BLaER1 treated with 17β-estradiol and CSF1 and Interleukin-3, amounts not matched to agents 10 nM and 100 nM (cell line): ENCODE results near the gene KIFBP.
A peak's percentile ranks its signal among the peaks of the same experiment; 100 is the strongest.

Experiments used
- H3K27ac ChIP-seq, 11 experiments: shearing (Covaris generic); formaldehyde crosslinking; 2 replicates each; pipeline ENCODE4 v1.8.1; 2022
- H3K27me3 ChIP-seq, 11 experiments: shearing (Covaris generic); formaldehyde crosslinking; 2 replicates each; pipeline ENCODE4 v1.8.1; 2022
- H3K36me3 ChIP-seq, 11 experiments: shearing (Covaris generic); formaldehyde crosslinking; 2 replicates each; pipeline ENCODE4 v1.8.1; 2022
- H3K4me1 ChIP-seq, 10 experiments: shearing (Covaris generic); formaldehyde crosslinking; 2 replicates each; pipeline ENCODE4 v1.8.1; 2022
- H3K4me2 ChIP-seq, 11 experiments: shearing (Covaris generic); formaldehyde crosslinking; 2 replicates each; pipeline ENCODE4 v1.8.1; 2022
- H3K4me3 ChIP-seq, 10 experiments: shearing (Covaris generic); formaldehyde crosslinking; 2 replicates each; pipeline ENCODE4 v1.8.1; 2022
- H3K9ac ChIP-seq, 11 experiments: shearing (Covaris generic); formaldehyde crosslinking; 2 replicates each; pipeline ENCODE4 v1.8.1; 2022
- H3K9me3 ChIP-seq, 11 experiments: shearing (Covaris generic); formaldehyde crosslinking; replicated peaks in 1 of 11; 2 replicates each; pipeline ENCODE4 v1.8.1; 2022
- H4K20me1 ChIP-seq, 11 experiments: shearing (Covaris generic); formaldehyde crosslinking; 2 replicates each; pipeline ENCODE4 v1.8.1; 2022
- Cebpa-rat ChIP-seq, 11 experiments: shearing (Covaris generic); IDR thresholded peaks; 2 replicates each; pipeline ENCODE4 v1.8.1; 2022

Gene KIFBP

GRCh38 chr10:69051710-69052487 lies 63.3 kb downstream of the KIFBP start:
- H3K27ac ChIP-seq = peak overlapping the region in 10 of 11 experiments; percentile 35 to 98 (median 66); a peak in 18 of 22 replicates
- H3K9ac ChIP-seq = peak overlapping the region in 6 of 11 experiments; percentile 30 to 57 (median 40); a peak in 8 of 22 replicates
- no peaks in the 10 kb centered on the region for H4K20me1 ChIP-seq
- no peak for TF ChIP-seq Cebpa-rat (IDR thresholded peaks at IDR 0.05)
- peaks cover 0 to 97% (median 77%) of the 10 kb centered on the region in 10 experiments; a peak in 17 of 20 replicates for H3K4me1 ChIP-seq
- no peaks in the 10 kb centered on the region for H3K27me3 ChIP-seq
- peak overlapping the region in 8 of 11 experiments; percentile 7 to 86 (median 75); a peak in 15 of 22 replicates for H3K4me2 ChIP-seq
- H3K36me3 ChIP-seq = no peaks in the 10 kb centered on the region
- H3K4me3 ChIP-seq = no peak overlapping the region
- no peaks in the 10 kb centered on the region for H3K9me3 ChIP-seq

DNA sequence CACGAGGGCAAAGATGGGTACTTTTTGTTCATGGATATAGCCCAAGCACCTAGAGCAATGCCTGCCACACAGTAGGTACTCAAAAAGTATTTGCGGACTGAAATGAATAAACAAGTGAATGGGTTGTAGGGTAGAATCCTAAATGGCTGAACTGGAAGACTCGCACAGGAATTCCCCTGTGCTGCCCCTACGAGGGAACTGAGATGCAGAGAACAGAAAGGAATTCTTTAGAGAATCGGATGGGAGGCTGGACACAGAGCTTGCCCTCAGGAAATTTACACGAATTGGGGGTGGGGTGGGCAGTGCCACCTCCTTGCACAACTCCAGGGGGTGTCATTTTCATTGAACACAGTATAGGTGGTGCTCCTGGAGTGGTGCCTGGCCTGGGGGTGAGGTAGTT lies 64.1 kb downstream of the KIFBP start:
- H3K4me2 ChIP-seq = peak overlapping the region in 7 of 11 experiments; percentile 34 to 86 (median 76); a peak in 11 of 22 replicates
- H3K9ac ChIP-seq = peak overlapping the region in 4 of 11 experiments; percentile 31 to 57 (median 45); a peak in 6 of 22 replicates

DNA sequence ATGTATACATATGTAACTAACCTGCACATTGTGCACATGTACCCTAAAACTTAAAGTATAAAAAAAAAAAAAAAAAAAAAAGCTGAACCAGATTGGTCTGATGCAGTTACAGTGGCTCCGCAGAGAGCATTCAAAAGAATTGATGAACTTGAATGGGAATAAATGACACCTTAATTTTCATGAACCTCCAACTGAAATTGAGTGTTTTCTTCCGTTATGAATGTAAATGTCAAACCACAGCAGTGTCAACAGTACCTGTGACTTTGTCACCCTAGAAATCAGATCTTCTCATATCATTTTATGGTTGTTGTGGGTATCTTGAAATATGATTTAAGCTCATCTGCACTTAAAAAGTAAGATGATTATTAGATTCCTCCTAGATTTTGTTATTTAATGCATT lies 66.6 kb downstream of the KIFBP start:
- peak overlapping the region in 4 of 11 experiments; percentile 96 to 99 (median 96); a peak in 4 of 22 replicates for H3K27ac ChIP-seq
- no peak overlapping the region for H3K4me3 ChIP-seq
- no peaks in the 10 kb centered on the region for H3K27me3 ChIP-seq
- H3K36me3 ChIP-seq = no peaks in the 10 kb centered on the region
- no peak overlapping the region for H3K9ac ChIP-seq
- TF ChIP-seq Cebpa-rat (IDR thresholded peaks at IDR 0.05) = no peak
- H3K4me2 ChIP-seq = peak overlapping the region in 2 of 11 experiments; percentile 80 to 92; a peak in 4 of 22 replicates
- H3K4me1 ChIP-seq = peaks cover 8 to 97% (median 83%) of the 10 kb centered on the region in 10 experiments; a peak in 19 of 20 replicates
- H4K20me1 ChIP-seq = no peaks in the 10 kb centered on the region
- no peaks in the 10 kb centered on the region for H3K9me3 ChIP-seq

More for the DNA sequence above, 64.1 kb downstream of the KIFBP start:
- no peak overlapping the region for H3K4me3 ChIP-seq
- peak overlapping the region in 10 of 11 experiments; percentile 32 to 98 (median 66); a peak in 18 of 22 replicates for H3K27ac ChIP-seq
- no peak for TF ChIP-seq Cebpa-rat (IDR thresholded peaks at IDR 0.05)
- H3K27me3 ChIP-seq = no peaks in the 10 kb centered on the region
- no peaks in the 10 kb centered on the region for H3K9me3 ChIP-seq
- peaks cover 8 to 97% (median 78%) of the 10 kb centered on the region in 10 experiments; a peak in 19 of 20 replicates for H3K4me1 ChIP-seq
- H3K36me3 ChIP-seq = no peaks in the 10 kb centered on the region
- H4K20me1 ChIP-seq = no peaks in the 10 kb centered on the region

GRCh38 chr10:69056129-69056528 lies 67.5 kb downstream of the KIFBP start:
- Histone ChIP-seq H3K9me3 (no peaks in the 10 kb centered on the region), H3K4me2 (peak overlapping the region in 9 of 11 experiments; percentile 53 to 94 (median 84); a peak in 17 of 22 replicates), H3K27ac (peak overlapping the region; percentile 26 to 99 (median 98); a peak in 21 of 22 replicates), H3K4me3 (no peak overlapping the region), H4K20me1 (no peaks in the 10 kb centered on the region), H3K36me3 (no peaks in the 10 kb centered on the region), H3K4me1 (peaks cover 16 to 97% (median 86%) of the 10 kb centered on the region in 10 experiments), H3K27me3 (no peaks in the 10 kb centered on the region), H3K9ac (peak overlapping the region in 8 of 11 experiments; percentile 19 to 93 (median 69); a peak in 9 of 22 replicates)
- TF ChIP-seq Cebpa-rat (IDR thresholded peaks at IDR 0.05) = no peak

DNA sequence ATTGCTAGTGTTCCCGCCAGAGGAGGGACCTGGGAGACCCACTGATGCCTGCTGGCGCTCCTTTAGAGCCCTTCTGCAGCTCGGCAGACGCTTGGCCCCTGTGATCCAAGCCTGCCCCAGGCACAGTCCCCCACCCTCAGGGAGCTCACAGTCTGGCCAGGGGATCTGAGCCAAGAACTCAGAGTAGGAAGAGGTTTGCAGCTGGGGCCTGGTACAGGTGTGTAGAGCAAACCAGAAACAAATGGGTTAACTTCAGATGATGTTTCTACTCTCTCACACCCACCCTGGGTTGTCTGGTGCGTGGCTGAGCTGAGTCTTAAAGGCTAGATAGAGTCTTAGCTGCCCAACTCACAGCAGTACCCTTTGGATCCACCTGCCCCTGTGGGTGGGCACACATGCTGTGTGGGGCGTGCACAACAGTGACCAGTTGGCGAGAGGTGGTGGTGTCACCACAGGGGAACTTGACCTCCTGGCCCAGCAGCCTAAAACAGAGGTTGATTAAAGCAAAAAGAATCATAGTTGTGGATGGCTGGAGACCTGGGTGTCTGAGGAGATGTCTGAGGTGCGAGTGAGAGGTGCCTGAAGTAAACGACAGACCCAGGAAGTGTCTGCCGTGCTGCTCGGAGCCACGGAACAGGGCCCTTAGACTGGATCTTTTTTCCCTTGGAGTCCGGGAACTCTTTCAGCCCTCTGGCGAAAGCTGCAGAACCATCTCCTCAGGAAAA lies 68.1 kb downstream of the KIFBP start:
- H4K20me1 ChIP-seq = no peaks in the 10 kb centered on the region
- no peaks in the 10 kb centered on the region for H3K27me3 ChIP-seq
- peak overlapping the region; percentile 53 to 99 (median 98) for H3K27ac ChIP-seq
- H3K9me3 ChIP-seq = no peaks in the 10 kb centered on the region
- H3K36me3 ChIP-seq = no peaks in the 10 kb centered on the region
- H3K4me1 ChIP-seq = peaks cover 22 to 95% (median 83%) of the 10 kb centered on the region in 10 experiments
- peak overlapping the region; percentile 28 to 94 (median 80) for H3K4me2 ChIP-seq
- peak overlapping the region in 9 of 11 experiments; percentile 44 to 93 (median 68); a peak in 16 of 22 replicates for H3K9ac ChIP-seq
- H3K4me3 ChIP-seq = 0 out of 20 replicates have a peak overlapping the region, but pooled peaks of 1 of the 10 experiments have one; percentile 59
- TF ChIP-seq Cebpa-rat (IDR thresholded peaks at IDR 0.05) = no peak

- peak overlapping the region; percentile 53 to 99 (median 98) for H3K27ac ChIP-seq
- no peaks in the 10 kb centered on the region for H3K27me3 ChIP-seq
- no peaks in the 10 kb centered on the region for H3K36me3 ChIP-seq
- peak overlapping the region; percentile 28 to 94 (median 80) for H3K4me2 ChIP-seq
- H3K4me3 ChIP-seq = peak overlapping the region in 3 of 10 experiments; percentile 13 to 59 (median 19); a peak in 4 of 20 replicates
- no peak for TF ChIP-seq Cebpa-rat (IDR thresholded peaks at IDR 0.05)
- H3K9ac ChIP-seq = peak overlapping the region in 10 of 11 experiments; percentile 21 to 93 (median 68); a peak in 17 of 22 replicates
- H4K20me1 ChIP-seq = no peaks in the 10 kb centered on the region
- peaks cover 29 to 95% (median 83%) of the 10 kb centered on the region in 10 experiments for H3K4me1 ChIP-seq
- H3K9me3 ChIP-seq = no peaks in the 10 kb centered on the region
Observed at GRCh38 chr10:69057261-69057950, 68.8 kb downstream of the KIFBP start.

GRCh38 chr10:69057951-69058297 lies 69.3 kb downstream of the KIFBP start:
- Histone ChIP-seq H3K9ac (peak overlapping the region in 10 of 11 experiments; percentile 21 to 93 (median 68); a peak in 17 of 22 replicates), H3K36me3 (no peaks in the 10 kb centered on the region), H4K20me1 (no peaks in the 10 kb centered on the region), H3K27me3 (no peaks in the 10 kb centered on the region), H3K4me2 (peak overlapping the region in 10 of 11 experiments; percentile 43 to 94 (median 82); a peak in 19 of 22 replicates), H3K4me1 (peaks cover 34 to 95% (median 84%) of the 10 kb centered on the region in 10 experiments), H3K9me3 (no peaks in the 10 kb centered on the region), H3K4me3 (peak overlapping the region in 3 of 10 experiments; percentile 13 to 59 (median 19); a peak in 4 of 20 replicates), H3K27ac (peak overlapping the region; percentile 53 to 99 (median 98))
- TF ChIP-seq Cebpa-rat (IDR thresholded peaks at IDR 0.05) = no peak

GRCh38 chr10:69060127-69060798 lies 71.7 kb downstream of the KIFBP start:
- peak overlapping the region; percentile 78 to 97 (median 92); a peak in 19 of 22 replicates for H3K4me2 ChIP-seq
- H4K20me1 ChIP-seq = no peaks in the 10 kb centered on the region
- H3K9ac ChIP-seq = peak overlapping the region in 10 of 11 experiments; percentile 21 to 94 (median 88); a peak in 16 of 22 replicates
- TF ChIP-seq Cebpa-rat (IDR thresholded peaks at IDR 0.05) = no peak
- peaks cover 56 to 98% (median 95%) of the 10 kb centered on the region in 10 experiments for H3K4me1 ChIP-seq
- peak overlapping the region; percentile 95 to 99 (median 98) for H3K27ac ChIP-seq
- no peaks in the 10 kb centered on the region for H3K36me3 ChIP-seq
- H3K9me3 ChIP-seq = no peaks in the 10 kb centered on the region
- no peaks in the 10 kb centered on the region for H3K27me3 ChIP-seq
- H3K4me3 ChIP-seq = no peak overlapping the region
